Rectal smooth muscle tissue (tissue), 1 donor: ENCODE measurements around the gene C10orf90.
"Not testable (repeated sequence)": the region's sequence is repeated elsewhere in the genome, so short reads cannot be mapped to it uniquely, and the experiment has no call there.

Source experiments
- H3K27ac ChIP-seq: one replicate; pipeline ENCODE4 v1.7.0; 2013; ENCODE audit warnings: low read depth, low read length, inconsistent platforms
- H3K27me3 ChIP-seq: one replicate; pipeline ENCODE4 v1.7.0; 2013; ENCODE audit warnings: low read length; ENCODE audit not compliant: control insufficient read depth, insufficient read depth
- H3K36me3 ChIP-seq: one replicate; pipeline ENCODE4 v1.7.0; 2013; ENCODE audit warnings: low read length; ENCODE audit not compliant: control insufficient read depth, insufficient read depth
- H3K4me1 ChIP-seq: one replicate; pipeline ENCODE4 v1.7.0; 2013; ENCODE audit warnings: low read length; ENCODE audit not compliant: control insufficient read depth, insufficient read depth
- H3K4me3 ChIP-seq: one replicate; pipeline ENCODE4 v1.7.0; 2013; ENCODE audit warnings: low read length
- H3K9ac ChIP-seq: one replicate; pipeline ENCODE4 v1.7.0; 2013; ENCODE audit warnings: low read length

C10orf90 gene

DNA sequence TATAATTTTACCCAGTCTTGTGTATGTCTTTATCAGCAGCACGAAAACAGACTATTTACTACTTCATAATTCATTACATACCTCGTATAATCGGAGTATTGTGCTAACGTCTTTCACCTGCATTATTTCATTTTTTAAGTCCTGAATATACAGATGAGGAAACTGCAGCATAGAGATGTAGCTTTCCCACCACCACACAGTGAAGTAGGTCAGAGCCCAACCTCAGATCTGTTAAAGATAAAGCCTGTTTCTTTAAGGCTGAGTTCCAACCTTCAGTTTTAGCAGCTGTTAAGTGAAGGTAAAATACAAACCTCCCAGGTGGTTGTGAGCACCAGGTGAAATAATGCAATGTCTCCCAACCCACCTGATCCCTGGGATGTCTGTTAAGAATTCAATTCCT lies 280.2 kb downstream of the C10orf90 start:
- no peak overlapping the region for H3K27ac ChIP-seq
- H3K27me3 ChIP-seq, result peaks cover 2% of the 10 kb centered on the region
- no peaks in the 10 kb centered on the region for H3K36me3 ChIP-seq
- peaks cover 2% of the 10 kb centered on the region for H3K4me1 ChIP-seq
- H3K9ac ChIP-seq, result no peak overlapping the region
- no peak overlapping the region for H3K4me3 ChIP-seq

DNA sequence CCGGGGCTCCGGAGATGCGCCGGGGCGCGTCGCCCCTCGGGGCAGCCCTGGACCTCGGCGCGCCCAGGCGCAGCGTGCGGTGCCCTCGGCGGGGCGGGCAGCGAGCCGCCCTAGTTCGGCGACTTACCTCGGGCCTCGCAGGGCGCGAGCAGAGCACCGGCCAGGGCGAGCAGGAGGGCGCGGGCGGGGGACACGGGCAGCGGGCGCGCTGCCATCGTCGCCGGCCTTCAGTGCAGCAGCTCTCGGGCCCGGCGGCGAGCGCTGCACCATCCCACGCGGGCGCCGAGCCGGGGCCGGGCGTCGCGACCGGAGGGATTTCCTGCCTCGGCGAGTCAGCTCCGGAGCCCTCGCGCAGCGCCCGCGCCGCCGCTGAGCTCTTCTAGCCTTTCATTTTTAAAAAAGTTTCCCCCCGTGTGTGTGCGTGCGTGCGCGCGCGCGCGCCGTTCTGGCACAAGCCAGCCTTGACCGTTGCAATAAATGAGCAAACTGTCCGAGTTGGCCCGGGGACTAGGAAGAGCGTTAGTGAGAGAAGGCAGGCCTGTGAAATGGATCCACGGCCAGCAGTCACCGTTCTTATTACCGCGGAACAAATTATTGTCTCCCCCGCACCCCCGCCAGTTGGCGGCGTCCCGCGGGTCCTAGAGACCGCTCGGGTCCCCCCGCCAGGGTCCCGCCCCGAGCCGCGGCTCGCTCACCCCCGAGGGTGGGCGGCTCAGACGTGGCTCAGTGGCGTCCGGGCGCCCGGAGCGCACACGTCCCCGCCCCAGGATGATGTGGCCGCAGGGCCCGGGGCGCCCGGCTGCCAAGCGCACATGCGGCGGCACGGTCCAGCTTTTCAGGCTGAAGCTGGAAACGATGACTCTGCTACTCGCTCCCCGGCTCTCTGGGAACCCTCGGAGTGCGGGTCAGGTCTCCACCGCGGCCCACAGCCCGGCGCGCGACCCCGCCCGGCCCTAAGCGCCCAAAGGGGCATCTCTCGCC lies 282.3 kb downstream of the C10orf90 start, which contains the start of gene ADAM12:
TSS of gene ADAM12 (minus strand) at position 547 of the 981 bp plus-strand sequence. CDS start at position 215, 332 bp downstream.
- Histone ChIP-seq H3K27ac (no peak within 1 kb of the TSS), H3K36me3 (no peaks in the 10 kb centered on the region), H3K27me3 (peaks cover 2% of the 10 kb centered on the region), H3K9ac (no peak within 1 kb of the TSS), H3K4me3 (peak within 1 kb of the TSS; percentile 44), H3K4me1 (peaks cover 2% of the 10 kb centered on the region)

DNA sequence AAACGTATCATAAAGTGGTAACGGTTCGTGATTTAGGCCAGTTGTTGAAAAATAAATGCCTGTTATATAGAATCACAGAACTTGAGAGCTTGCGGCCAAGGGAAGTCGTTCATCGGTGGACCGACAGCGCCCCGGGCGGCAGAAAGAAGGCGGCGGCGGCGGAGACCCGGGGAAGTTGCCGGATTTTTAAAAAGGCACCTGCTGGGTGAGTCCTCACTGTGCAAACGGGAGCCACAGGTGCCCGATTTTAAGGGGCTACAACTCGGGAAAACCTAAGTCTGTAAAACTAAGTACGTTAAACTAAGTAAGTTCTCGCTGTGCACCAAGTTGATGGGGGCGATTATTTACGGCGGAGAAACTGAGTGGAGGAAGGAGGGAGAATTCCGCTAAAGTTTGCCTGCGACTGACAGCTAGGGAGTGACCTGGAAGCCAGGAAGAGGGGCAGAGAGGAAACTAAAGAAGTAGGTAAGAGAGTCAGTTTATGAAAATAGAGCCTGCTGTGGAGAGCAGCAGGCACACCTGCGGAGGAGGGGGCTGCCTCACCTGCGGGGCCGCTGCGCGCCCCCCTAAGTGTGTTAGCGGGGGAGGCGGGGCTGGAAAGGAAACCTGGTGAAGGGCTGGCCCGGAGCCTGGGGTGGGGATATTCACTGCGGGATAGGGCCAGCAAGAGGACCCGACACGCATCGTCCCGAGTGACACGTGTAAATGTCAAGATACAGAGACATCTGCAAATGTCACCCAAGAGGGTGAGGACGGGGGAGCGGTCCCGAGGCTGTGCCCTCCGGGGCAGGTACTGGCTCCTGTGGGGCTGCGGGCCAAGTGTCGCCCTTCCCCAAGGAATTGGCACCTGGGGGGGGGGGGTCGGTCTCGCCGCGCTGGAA lies 283.2 kb downstream of the C10orf90 start:
- Histone ChIP-seq H3K27ac (no peak overlapping the region), H3K27me3 (peaks cover 2% of the 10 kb centered on the region), H3K9ac (no peak overlapping the region), H3K36me3 (no peaks in the 10 kb centered on the region), H3K4me1 (peaks cover 2% of the 10 kb centered on the region), H3K4me3 (peak overlapping the region; percentile 44)

DNA sequence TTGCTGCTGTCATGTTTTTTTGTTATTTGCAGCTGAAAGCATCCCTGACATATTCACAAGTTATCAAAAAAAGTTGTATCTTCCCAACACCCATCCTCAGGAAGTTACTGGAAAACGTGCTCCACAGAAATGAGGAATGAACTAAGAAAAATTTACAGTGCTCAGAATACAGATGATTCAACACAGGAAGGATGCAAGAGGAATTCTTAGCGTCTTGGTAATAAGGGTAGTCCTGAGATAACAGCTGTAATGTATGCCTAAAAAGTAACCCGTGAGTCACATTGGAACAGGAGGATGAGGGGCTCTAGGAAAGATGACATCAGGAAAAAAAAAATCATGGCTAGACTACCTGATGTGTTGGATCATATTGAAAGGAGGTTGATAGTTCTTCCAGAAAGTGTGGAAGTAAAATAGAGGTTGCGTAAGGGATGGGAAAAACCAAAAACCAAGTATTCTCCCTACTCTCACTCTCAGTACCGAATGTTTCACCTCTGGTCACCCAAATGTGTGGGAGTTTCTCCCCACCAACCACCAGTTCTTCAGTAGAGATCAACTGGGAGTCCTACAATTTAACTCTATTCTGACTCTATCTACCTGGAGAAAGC lies 286.1 kb downstream of the C10orf90 start:
- no peak overlapping the region for H3K27ac ChIP-seq
- no peaks in the 10 kb centered on the region for H3K36me3 ChIP-seq
- H3K4me1 ChIP-seq, result peaks cover 2% of the 10 kb centered on the region
- H3K4me3 ChIP-seq, result no peak overlapping the region
- no peak overlapping the region for H3K9ac ChIP-seq
- H3K27me3 ChIP-seq, result peaks cover 2% of the 10 kb centered on the region

DNA sequence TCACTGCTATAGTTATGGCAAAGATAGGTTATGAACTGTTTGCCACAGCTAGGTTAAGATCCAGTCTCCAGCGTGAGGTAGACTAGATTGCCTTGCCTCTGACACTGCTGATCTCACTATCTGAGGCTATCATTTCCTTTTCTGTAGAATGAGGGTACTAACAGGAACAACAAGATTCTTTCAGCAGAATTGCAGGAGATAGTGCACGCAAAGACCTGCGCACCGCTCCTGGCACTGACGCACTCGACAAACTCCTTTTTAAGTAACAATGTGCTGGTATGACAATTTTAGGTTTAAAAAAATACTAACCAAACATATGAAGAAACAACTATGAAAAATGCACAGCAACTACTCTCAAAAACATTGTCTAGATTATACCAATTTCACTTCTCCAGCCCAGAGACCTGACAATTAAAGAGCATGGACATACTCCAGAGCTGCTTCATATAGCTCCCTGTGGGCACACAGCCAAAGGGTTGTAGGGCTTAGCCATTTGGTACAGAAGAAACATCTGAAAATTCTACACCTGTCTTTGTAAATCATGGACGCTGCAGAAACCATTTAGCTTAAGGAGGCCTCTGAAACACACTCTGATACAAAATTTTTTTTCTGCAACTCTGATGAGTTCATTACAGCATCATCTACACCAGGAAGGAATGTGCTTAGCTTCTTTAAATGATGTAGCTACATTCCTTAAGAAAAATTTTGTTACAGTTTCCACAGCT lies 290.0 kb downstream of the C10orf90 start:
- no peaks in the 10 kb centered on the region for H3K27me3 ChIP-seq
- no peak overlapping the region for H3K9ac ChIP-seq
- H3K4me1 ChIP-seq, result no peaks in the 10 kb centered on the region
- no peak overlapping the region for H3K4me3 ChIP-seq
- no peak overlapping the region for H3K27ac ChIP-seq
- H3K36me3 ChIP-seq, result no peaks in the 10 kb centered on the region

DNA sequence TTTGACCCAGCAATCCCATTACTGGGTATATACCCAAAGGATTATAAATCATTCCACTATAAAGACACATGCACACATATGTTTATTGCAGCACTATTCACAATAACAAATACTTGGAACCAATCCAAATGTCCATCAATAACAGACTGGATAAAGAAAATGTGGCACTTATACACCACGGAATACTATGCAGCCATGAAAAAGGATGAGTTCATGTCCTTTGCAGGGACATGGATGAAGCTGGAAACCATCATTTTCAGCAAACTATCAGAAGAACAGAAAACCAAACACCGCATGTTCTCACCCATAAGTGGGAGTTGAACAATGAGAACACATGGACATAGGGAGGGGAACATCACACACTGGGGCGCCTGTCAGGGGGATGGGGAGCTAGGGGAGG lies 291.3 kb downstream of the C10orf90 start:
- not testable (repeated sequence) for H3K4me3 ChIP-seq, H3K36me3 ChIP-seq, H3K4me1 ChIP-seq, H3K27me3 ChIP-seq, H3K9ac ChIP-seq, H3K27ac ChIP-seq

DNA sequence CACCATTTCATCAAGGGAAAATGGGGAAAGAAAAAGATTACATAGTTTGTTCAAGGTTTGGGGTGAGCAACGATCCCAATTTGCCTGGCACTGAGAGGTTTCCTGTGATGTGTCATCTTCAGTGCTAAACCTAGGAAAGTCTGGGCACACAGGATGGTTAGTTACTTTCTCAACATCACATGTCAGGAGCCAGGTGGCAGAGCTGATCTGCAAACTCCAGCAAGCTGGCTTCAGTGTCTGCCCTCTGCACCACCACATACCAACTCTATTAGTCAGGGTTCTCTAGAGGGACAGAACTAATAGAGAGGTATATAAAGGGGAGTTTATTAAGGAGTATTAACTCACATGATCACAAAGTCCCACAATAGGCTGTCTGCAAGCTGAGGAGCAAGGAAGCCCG lies 293.5 kb downstream of the C10orf90 start:
- Histone ChIP-seq H3K27ac (no peak overlapping the region), H3K27me3 (no peaks in the 10 kb centered on the region), H3K4me3 (no peak overlapping the region), H3K36me3 (no peaks in the 10 kb centered on the region), H3K4me1 (no peaks in the 10 kb centered on the region), H3K9ac (no peak overlapping the region)

DNA sequence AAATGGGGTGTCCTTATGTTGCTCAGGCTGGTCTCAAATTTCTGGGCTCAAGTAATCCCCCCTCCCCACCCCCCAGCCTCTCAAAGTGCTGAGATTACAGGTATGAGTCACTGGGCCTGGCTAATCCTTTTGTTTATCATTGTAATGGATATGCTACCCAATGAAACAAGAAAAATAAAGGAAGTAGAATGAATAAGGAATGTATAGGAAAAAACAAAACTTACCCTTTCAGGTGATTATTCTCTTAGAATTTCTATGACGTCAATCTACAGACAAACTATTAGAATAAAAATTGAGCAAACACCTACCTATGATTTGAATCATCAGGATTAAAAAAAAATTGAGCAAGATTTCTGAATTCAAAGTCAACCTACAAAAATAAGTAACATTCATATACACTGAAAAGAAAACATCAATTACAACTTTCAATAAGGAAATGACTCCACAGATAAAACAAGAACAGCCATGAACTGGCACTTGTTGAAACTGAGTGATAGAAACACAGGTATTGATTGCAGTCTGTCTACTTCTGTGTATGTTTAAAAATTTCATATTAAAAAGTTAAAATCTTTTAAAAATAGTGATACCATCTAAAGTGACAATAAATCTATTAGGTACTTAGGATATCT lies 294.5 kb downstream of the C10orf90 start:
- H3K9ac ChIP-seq, result no peak overlapping the region
- no peak overlapping the region for H3K4me3 ChIP-seq
- no peaks in the 10 kb centered on the region for H3K36me3 ChIP-seq
- H3K27me3 ChIP-seq, result no peaks in the 10 kb centered on the region
- H3K27ac ChIP-seq, result no peak overlapping the region
- H3K4me1 ChIP-seq, result no peaks in the 10 kb centered on the region

DNA sequence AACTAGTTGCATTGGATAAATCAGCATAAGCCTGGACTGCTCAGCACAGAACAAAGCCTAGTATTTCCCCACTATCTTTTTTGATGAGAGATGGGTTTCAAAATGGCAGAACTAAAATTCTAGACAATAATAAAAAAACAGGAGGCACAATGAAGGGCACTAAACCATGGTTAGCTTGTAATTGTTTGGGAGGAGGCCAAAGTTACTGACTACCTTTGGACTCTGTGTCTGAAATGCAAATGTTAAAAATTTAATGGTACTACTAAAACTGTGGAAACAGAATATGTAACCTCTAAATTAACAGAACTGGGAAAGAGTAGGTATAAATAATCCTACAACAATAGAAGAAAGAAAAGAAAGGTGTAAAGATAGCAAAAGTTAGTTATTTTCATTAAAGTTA lies 295.2 kb downstream of the C10orf90 start:
- Histone ChIP-seq H3K9ac (no peak overlapping the region), H3K4me3 (no peak overlapping the region), H3K27ac (no peak overlapping the region), H3K36me3 (no peaks in the 10 kb centered on the region), H3K4me1 (no peaks in the 10 kb centered on the region), H3K27me3 (no peaks in the 10 kb centered on the region)
